DOHH2 (cell line): ENCODE results near the gene LIPI.
A peak's percentile ranks its signal among the peaks of the same experiment; 100 is the strongest.
"Not testable (repeated sequence)": the region's sequence is repeated elsewhere in the genome, so short reads cannot be mapped to it uniquely, and the experiment has no call there.

ENCODE experiments used
- H3F3A ChIP-seq: fragments of 200-600 bp; sonication (generic), shearing (Covaris generic); 2 replicates; pipeline ENCODE4 v1.6.0; 2016; ENCODE audit warnings: antibody characterized with exemption, mild to moderate bottlenecking; ENCODE audit not compliant: control insufficient read depth, insufficient read depth
- H3K27ac ChIP-seq: fragments of 200-600 bp; sonication (generic); 2 replicates; pipeline ENCODE4 v1.5.1; 2014; ENCODE audit warnings: low read depth, mild to moderate bottlenecking, low read length, moderate library complexity
- H3K27me3 ChIP-seq: fragments of 200-600 bp; sonication (generic); 2 replicates; pipeline ENCODE4 v1.6.1; 2014; ENCODE audit warnings: mild to moderate bottlenecking, low read length, mixed read lengths; ENCODE audit not compliant: control insufficient read depth
- H3K36me3 ChIP-seq: fragments of 200-600 bp; sonication (generic); 2 replicates; pipeline ENCODE4 v1.6.1; 2014; ENCODE audit warnings: mild to moderate bottlenecking, low read length, moderate library complexity, mixed read lengths; ENCODE audit not compliant: control insufficient read depth
- H3K4me1 ChIP-seq: fragments of 200-600 bp; sonication (generic); 2 replicates; pipeline ENCODE4 v1.6.1; 2014; ENCODE audit warnings: mild to moderate bottlenecking, low read length, mixed read lengths; ENCODE audit not compliant: control insufficient read depth
- H3K4me2 ChIP-seq: fragments of 200-600 bp; sonication (generic); 2 replicates; pipeline ENCODE4 v1.6.0; 2014; ENCODE audit warnings: mild to moderate bottlenecking, low read length, moderate library complexity
- H3K4me3 ChIP-seq: fragments of 200-600 bp; sonication (generic); 2 replicates; pipeline ENCODE4 v1.5.1; 2014; ENCODE audit warnings: mild to moderate bottlenecking, low read length, mixed read lengths
- H3K79me2 ChIP-seq: fragments of 200-600 bp; sonication (generic); 2 replicates; pipeline ENCODE4 v1.6.1; 2014; ENCODE audit warnings: mild to moderate bottlenecking, low read length, mixed read lengths; ENCODE audit not compliant: control insufficient read depth
- H3K9me2 ChIP-seq: fragments of 200-600 bp; sonication (generic); replicated peaks from 2 replicates; pipeline ENCODE4 v1.6.1; 2014; ENCODE audit warnings: mild to moderate bottlenecking, low read length, mixed read lengths; ENCODE audit not compliant: control insufficient read depth
- H3K9me3 ChIP-seq: fragments of 200-600 bp; sonication (generic); 2 replicates; pipeline ENCODE4 v1.6.1; 2014; ENCODE audit warnings: antibody characterized with exemption, low read length, mixed read lengths; ENCODE audit not compliant: control insufficient read depth, insufficient read depth
- H4K20me1 ChIP-seq: fragments of 200-600 bp; sonication (generic); 2 replicates; pipeline ENCODE4 v1.6.0; 2014; ENCODE audit warnings: low read depth, mild to moderate bottlenecking, antibody characterized with exemption, low read length, moderate library complexity; ENCODE audit not compliant: control insufficient read depth, insufficient read depth
- EZH2phosphoT487 ChIP-seq: fragments of 200-600 bp; sonication (generic); IDR thresholded peaks from 2 replicates; pipeline ENCODE4 v1.6.1; 2017; ENCODE audit warnings: borderline replicate concordance, mild to moderate bottlenecking, antibody characterized with exemption, low read length, moderate library complexity, mixed read lengths
- TF ChIP-seq, protein P1 (sequence below): fragments of 200-600 bp; sonication (generic); IDR thresholded peaks from one replicate; pipeline ENCODE4 v1.5.1; 2014; ENCODE audit warnings: antibody characterized with exemption, mild to moderate bottlenecking, low read depth, low read length; ENCODE audit not compliant: poor library complexity, severe bottlenecking

Gene LIPI

DNA sequence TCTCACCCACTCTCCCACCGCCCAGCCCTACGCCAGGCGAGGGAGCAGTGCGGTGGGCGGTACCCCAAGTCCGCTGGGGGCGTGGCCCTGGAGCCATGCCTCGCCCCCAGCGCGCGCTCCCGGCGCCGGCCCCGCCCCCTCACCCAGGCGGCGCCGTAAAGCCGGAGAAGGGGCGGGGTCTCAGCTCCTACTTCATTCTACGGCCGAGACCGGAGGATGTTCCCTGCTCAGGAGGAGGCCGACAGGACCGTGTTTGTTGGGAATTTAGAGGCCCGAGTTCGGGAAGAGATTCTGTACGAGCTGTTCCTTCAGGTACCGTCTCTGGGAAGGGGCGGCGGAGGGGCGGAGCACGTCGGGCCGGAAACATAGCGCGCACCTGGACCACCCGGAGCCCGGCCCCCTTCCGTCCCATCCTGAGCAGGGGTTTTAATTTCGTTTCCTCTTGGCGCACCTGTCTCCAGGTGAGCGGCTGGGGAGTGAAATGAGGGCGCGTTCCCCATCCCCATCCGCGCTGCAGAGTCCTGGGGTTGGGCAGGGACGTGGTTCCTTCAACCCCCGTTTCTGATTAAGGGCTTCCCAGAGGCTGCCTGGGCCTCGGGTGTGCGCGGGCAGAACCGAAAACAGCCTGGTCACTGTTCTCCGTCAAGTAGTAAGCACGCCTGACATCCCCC, 5.4 kb upstream of the LIPI start, which contains the start of gene RBM11:
TSS of gene RBM11 (plus strand) at position 187 of the 671 bp plus-strand sequence. CDS start at position 217, 30 bp downstream.
- no peak within 1 kb of the TSS for H3K27ac ChIP-seq
- H3F3A ChIP-seq = no peaks in the 10 kb centered on the region
- H3K4me3 ChIP-seq = peak within 1 kb of the TSS; percentile 35
- no peaks in the 10 kb centered on the region for H3K36me3 ChIP-seq
- no peaks in the 10 kb centered on the region for H3K27me3 ChIP-seq
- no peaks in the 10 kb centered on the region for H3K79me2 ChIP-seq
- no peaks in the 10 kb centered on the region for H3K9me3 ChIP-seq
- no peaks in the 10 kb centered on the region for H4K20me1 ChIP-seq
- no peaks in the 10 kb centered on the region for H3K4me1 ChIP-seq
- TF ChIP-seq, protein P1, sequence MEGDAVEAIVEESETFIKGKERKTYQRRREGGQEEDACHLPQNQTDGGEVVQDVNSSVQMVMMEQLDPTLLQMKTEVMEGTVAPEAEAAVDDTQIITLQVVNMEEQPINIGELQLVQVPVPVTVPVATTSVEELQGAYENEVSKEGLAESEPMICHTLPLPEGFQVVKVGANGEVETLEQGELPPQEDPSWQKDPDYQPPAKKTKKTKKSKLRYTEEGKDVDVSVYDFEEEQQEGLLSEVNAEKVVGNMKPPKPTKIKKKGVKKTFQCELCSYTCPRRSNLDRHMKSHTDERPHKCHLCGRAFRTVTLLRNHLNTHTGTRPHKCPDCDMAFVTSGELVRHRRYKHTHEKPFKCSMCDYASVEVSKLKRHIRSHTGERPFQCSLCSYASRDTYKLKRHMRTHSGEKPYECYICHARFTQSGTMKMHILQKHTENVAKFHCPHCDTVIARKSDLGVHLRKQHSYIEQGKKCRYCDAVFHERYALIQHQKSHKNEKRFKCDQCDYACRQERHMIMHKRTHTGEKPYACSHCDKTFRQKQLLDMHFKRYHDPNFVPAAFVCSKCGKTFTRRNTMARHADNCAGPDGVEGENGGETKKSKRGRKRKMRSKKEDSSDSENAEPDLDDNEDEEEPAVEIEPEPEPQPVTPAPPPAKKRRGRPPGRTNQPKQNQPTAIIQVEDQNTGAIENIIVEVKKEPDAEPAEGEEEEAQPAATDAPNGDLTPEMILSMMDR = no peak
- no peak for TF ChIP-seq EZH2phosphoT487
- peak within 1 kb of the TSS; percentile 28 for H3K4me2 ChIP-seq
- H3K9me2 ChIP-seq = no peaks in the 10 kb centered on the region

DNA sequence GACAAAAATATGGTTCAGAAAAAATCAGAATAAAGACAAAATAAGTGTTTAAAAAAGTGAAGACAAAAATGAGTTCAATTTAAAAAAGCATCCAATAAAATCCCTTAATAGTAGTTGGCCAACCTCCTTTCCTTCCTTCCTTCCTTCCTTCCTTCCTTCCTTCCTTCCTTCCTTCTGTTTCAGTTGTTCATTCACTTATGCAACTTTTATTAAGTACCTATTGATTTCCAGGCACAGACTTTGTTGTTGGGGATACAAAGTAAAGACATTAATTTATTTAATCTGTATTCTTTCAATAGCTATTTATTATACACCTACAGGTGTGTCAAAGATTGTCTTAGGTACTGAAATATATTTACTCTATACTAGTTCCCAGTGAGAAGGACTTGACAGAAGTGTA, 2.4 kb upstream of the LIPI start:
- Histone ChIP-seq H3K27me3 (no peaks in the 10 kb centered on the region), H3K79me2 (no peaks in the 10 kb centered on the region), H4K20me1 (no peaks in the 10 kb centered on the region), H3K4me3 (no peak overlapping the region), H3F3A (no peaks in the 10 kb centered on the region), H3K36me3 (no peaks in the 10 kb centered on the region), H3K9me3 (no peaks in the 10 kb centered on the region), H3K9me2 (no peaks in the 10 kb centered on the region), H3K4me1 (no peaks in the 10 kb centered on the region), H3K4me2 (no peak overlapping the region), H3K27ac (no peak overlapping the region)
- TF ChIP-seq, protein P1 = no peak
- no peak for TF ChIP-seq EZH2phosphoT487

DNA sequence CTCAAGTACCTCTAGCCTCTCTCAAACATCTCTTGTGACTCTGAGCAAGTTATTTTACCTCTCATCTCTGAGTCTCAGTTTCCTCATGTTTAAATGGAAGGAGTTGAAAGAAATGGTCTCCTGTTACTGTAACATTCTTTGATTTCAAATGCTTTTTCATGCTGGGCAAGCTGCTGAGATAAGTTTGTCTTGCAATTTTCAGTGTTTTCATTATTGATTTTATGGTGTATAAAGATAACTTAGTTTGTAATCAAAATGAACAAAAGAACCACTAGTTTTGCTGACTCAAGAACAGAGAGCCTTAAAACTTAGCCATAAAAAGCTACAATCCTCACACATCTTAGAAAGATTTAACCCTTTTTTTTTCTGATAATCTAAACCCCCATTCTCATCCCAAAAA, 4.5 kb downstream of the LIPI start:
- TF ChIP-seq, protein P1 = no peak
- TF ChIP-seq EZH2phosphoT487 = no peak
- Histone ChIP-seq H3K4me1 (no peaks in the 10 kb centered on the region), H3K27ac (no peak overlapping the region), H4K20me1 (no peaks in the 10 kb centered on the region), H3K9me3 (no peaks in the 10 kb centered on the region), H3K4me2 (no peak overlapping the region), H3K4me3 (no peak overlapping the region), H3K9me2 (no peaks in the 10 kb centered on the region), H3K27me3 (no peaks in the 10 kb centered on the region), H3K36me3 (no peaks in the 10 kb centered on the region), H3F3A (no peaks in the 10 kb centered on the region), H3K79me2 (no peaks in the 10 kb centered on the region)

DNA sequence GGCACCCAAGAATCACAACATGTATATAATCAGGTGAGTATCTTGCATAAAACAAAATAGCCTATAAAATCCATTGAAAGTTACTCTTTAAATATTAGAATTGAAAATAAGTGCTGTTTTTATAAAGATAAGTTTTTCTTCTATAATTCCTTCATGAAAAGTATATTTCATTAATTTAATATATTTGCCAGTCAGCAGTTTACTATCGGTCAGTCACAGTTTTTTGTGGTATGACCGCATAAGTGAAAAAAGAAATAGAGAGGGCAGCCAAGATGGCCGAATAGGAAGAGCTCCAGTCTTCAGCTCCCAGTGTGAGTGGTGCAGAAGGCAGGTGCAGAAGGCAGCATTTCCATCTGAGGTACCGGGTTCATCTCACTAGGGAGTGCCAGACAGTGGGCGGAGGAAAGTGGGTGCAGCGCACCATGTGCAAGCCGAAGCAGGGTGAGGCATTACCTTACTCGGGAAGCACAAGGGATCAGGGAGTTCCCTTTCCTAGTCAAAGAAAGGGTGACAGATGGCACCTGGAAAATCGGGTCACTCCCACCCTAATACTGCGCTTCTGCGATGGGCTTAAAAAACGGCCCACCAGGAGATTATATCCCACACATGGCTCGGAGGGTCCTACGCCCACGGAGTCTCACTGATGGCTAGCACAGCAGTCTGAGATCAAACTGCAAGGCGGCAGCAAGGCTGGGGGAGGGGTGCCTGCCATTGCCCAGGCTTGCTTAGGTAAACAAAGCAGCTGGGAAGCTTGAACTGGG, 44.1 kb downstream of the LIPI start:
- not testable (repeated sequence) for H3K4me3 ChIP-seq, H3K9me3 ChIP-seq, H4K20me1 ChIP-seq, H3K79me2 ChIP-seq, H3K9me2 ChIP-seq, H3K4me2 ChIP-seq, H3K4me1 ChIP-seq, H3K36me3 ChIP-seq, H3F3A ChIP-seq, H3K27ac ChIP-seq, H3K27me3 ChIP-seq
